SU-DHL-6 (cell line): ENCODE data around the gene ADCY7.

Experiments used
- H2AFZ ChIP-seq: fragments of 200-600 bp; sonication (generic); 2 replicates; pipeline ENCODE4 v1.6.1; 2014; ENCODE audit warnings: low read depth, mild to moderate bottlenecking, moderate library complexity, mixed read lengths, antibody characterized with exemption, low read length; ENCODE audit not compliant: severe bottlenecking
- H3F3A ChIP-seq: fragments of 200-600 bp; shearing (Covaris generic); 2 replicates; pipeline ENCODE4 v1.6.0; 2016; ENCODE audit warnings: antibody characterized with exemption, mild to moderate bottlenecking; ENCODE audit not compliant: insufficient read depth
- H3K27ac ChIP-seq: fragments of 200-600 bp; sonication (generic); 2 replicates; pipeline ENCODE4 v1.5.1; 2016; ENCODE audit warnings: low read depth, mild to moderate bottlenecking, low read length, moderate library complexity, mixed read lengths
- H3K27me3 ChIP-seq: fragments of 200-600 bp; sonication (generic), shearing (Covaris generic); 2 replicates; pipeline ENCODE4 v1.6.0; 2014; ENCODE audit warnings: mild to moderate bottlenecking, low read length
- H3K36me3 ChIP-seq: fragments of 200-600 bp; sonication (generic); 2 replicates; pipeline ENCODE4 v1.6.1; 2014; ENCODE audit warnings: mild to moderate bottlenecking, low read length, mixed read lengths
- H3K4me2 ChIP-seq: fragments of 300-600, 200-600 bp; shearing (Covaris generic), sonication (generic); 2 replicates; pipeline ENCODE4 v1.6.0; 2014; ENCODE audit warnings: low read length, low read depth, mild to moderate bottlenecking; ENCODE audit not compliant: poor library complexity, severe bottlenecking
- H3K4me3 ChIP-seq: fragments of 200-600 bp; sonication (generic); 2 replicates; pipeline ENCODE4 v1.5.1; 2014; ENCODE audit warnings: antibody characterized with exemption, low read length, mild to moderate bottlenecking, mixed read lengths; ENCODE audit not compliant: insufficient read depth, poor library complexity, severe bottlenecking
- H3K79me2 ChIP-seq: fragments of 200-600 bp; sonication (generic); 2 replicates; pipeline ENCODE4 v1.6.1; 2014; ENCODE audit warnings: mild to moderate bottlenecking, low read length, moderate library complexity; ENCODE audit not compliant: insufficient read depth
- H3K9ac ChIP-seq: fragments of 200-600 bp; sonication (generic); 2 replicates; pipeline ENCODE4 v1.7.0; 2014; ENCODE audit warnings: mild to moderate bottlenecking, low read length
- H3K9me2 ChIP-seq: fragments of 200-600 bp; sonication (generic); replicated peaks from 2 replicates; pipeline ENCODE4 v1.6.1; 2014; ENCODE audit warnings: low read length; ENCODE audit not compliant: insufficient read depth
- H3K9me3 ChIP-seq: fragments of 200-600 bp; sonication (generic); 2 replicates; pipeline ENCODE4 v1.6.1; 2014; ENCODE audit warnings: low read length, mixed read lengths; ENCODE audit not compliant: insufficient read depth
- H4K20me1 ChIP-seq: fragments of 200-600 bp; sonication (generic); 2 replicates; pipeline ENCODE4 v1.6.1; 2014; ENCODE audit warnings: low read depth, mild to moderate bottlenecking, antibody characterized with exemption, low read length, moderate library complexity, mixed read lengths
- EZH2phosphoT487 ChIP-seq: fragments of 200-600 bp; sonication (generic), shearing (Covaris generic); conservative IDR thresholded peaks from 2 replicates; pipeline ENCODE4 v1.6.1; 2018; ENCODE audit warnings: mild to moderate bottlenecking, antibody characterized with exemption, low read length, moderate library complexity, mixed read lengths
- TF ChIP-seq, protein P1 (sequence below): fragments of 200-600 bp; sonication (generic); IDR thresholded peaks from one replicate; pipeline ENCODE4 v1.5.1; 2017; ENCODE audit warnings: antibody characterized with exemption, mild to moderate bottlenecking, low read length, moderate library complexity; ENCODE audit not compliant: insufficient read depth, poor library complexity, severe bottlenecking

Gene ADCY7

DNA sequence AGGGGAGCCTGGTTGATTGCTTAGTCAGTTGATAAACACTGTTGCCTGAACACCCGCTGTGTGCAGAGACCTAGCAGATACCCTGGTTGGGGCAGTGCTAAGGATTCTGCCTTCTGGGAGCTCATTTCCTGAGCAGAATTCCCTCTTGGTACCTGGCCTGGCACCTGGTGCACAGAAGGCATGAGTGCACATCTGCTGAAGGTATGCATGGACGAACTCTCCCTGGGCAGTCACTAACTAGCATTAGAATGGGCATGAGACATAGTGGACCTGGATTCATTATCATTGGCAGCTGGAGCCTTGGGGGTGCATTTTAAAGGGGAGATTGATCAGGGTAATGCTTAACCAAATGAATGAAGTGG lies 13.1 kb downstream of the ADCY7 start:
- no peak overlapping the region for H3K9ac ChIP-seq
- no peak for TF ChIP-seq EZH2phosphoT487
- TF ChIP-seq, protein P1, sequence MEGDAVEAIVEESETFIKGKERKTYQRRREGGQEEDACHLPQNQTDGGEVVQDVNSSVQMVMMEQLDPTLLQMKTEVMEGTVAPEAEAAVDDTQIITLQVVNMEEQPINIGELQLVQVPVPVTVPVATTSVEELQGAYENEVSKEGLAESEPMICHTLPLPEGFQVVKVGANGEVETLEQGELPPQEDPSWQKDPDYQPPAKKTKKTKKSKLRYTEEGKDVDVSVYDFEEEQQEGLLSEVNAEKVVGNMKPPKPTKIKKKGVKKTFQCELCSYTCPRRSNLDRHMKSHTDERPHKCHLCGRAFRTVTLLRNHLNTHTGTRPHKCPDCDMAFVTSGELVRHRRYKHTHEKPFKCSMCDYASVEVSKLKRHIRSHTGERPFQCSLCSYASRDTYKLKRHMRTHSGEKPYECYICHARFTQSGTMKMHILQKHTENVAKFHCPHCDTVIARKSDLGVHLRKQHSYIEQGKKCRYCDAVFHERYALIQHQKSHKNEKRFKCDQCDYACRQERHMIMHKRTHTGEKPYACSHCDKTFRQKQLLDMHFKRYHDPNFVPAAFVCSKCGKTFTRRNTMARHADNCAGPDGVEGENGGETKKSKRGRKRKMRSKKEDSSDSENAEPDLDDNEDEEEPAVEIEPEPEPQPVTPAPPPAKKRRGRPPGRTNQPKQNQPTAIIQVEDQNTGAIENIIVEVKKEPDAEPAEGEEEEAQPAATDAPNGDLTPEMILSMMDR: no peak
- H3F3A ChIP-seq: peaks cover 18% of the 10 kb centered on the region; the same call in 1 of the 2 replicates
- no peak overlapping the region for H3K4me2 ChIP-seq
- H3K79me2 ChIP-seq: 0 out of 2 replicates have a peak, but pooled peaks cover 3% of the 10 kb centered on the region
- H4K20me1 ChIP-seq: no peaks in the 10 kb centered on the region; the same call in 1 of the 2 replicates
- H3K27ac ChIP-seq: no peak overlapping the region
- H3K4me3 ChIP-seq: no peak overlapping the region
- no peak overlapping the region for H2AFZ ChIP-seq
- H3K36me3 ChIP-seq: no peaks in the 10 kb centered on the region
- no peaks in the 10 kb centered on the region for H3K27me3 ChIP-seq
- H3K9me2 ChIP-seq: no peaks in the 10 kb centered on the region
- no peaks in the 10 kb centered on the region for H3K9me3 ChIP-seq

GRCh38 chr16:50280932-50281331 lies 14.6 kb downstream of the ADCY7 start:
- Histone ChIP-seq H3K9ac (no peak overlapping the region), H4K20me1 (no peaks in the 10 kb centered on the region; the same call in 1 of the 2 replicates), H3K79me2 (0 out of 2 replicates have a peak, but pooled peaks cover 9% of the 10 kb centered on the region), H3K4me3 (no peak overlapping the region), H3K27ac (no peak overlapping the region), H2AFZ (no peak overlapping the region), H3K4me2 (no peak overlapping the region), H3K36me3 (no peaks in the 10 kb centered on the region), H3K27me3 (no peaks in the 10 kb centered on the region), H3F3A (peaks cover 18% of the 10 kb centered on the region; the same call in 1 of the 2 replicates), H3K9me2 (no peaks in the 10 kb centered on the region), H3K9me3 (no peaks in the 10 kb centered on the region)
- TF ChIP-seq EZH2phosphoT487: no peak
- TF ChIP-seq, protein P1: no peak

DNA sequence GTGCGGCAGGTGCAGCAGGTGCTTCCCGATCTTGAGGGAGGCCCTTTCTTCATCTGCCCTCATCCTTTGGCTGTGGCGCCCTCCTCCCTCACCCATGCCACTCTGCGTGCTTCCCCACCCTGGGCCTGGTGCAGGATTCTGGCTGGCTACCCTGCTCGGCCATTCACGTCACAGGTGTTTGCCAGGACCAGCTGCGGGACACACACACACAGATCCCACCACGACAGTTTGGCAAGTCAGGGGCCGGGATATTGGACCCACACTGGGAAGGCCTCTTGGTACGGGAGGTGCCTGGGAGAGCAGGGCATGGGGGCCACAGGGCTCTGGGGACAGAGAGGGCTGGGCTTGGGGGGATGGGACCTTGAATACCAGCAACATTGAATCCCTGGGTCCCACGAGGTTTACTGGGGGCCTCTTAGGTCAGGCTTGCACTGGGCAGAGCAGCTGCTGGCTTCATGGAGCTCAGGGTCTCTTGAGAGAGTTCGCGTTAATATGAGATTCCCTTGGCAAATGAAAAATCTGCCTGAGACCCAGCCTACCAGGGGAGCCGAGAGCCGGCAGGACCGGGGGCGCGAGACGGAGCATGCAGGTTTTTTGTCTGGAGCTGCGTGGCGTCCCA lies 15.1 kb downstream of the ADCY7 start:
- Histone ChIP-seq H3K4me2 (peak overlapping the region; percentile 46), H3K4me3 (no peak overlapping the region), H3K9ac (peak overlapping the region; percentile 12; the same call in 1 of the 2 replicates), H2AFZ (no peak overlapping the region), H3K36me3 (no peaks in the 10 kb centered on the region), H4K20me1 (no peaks in the 10 kb centered on the region; the same call in 1 of the 2 replicates), H3K9me2 (no peaks in the 10 kb centered on the region), H3F3A (peaks cover 13% of the 10 kb centered on the region; the same call in 1 of the 2 replicates), H3K9me3 (no peaks in the 10 kb centered on the region), H3K27me3 (no peaks in the 10 kb centered on the region), H3K79me2 (0 out of 2 replicates have a peak, but pooled peaks cover 10% of the 10 kb centered on the region), H3K27ac (peak overlapping the region; percentile 43)
- TF ChIP-seq EZH2phosphoT487: no peak
- TF ChIP-seq, protein P1: no peak
